ENCODE results near the gene NSD2.

NSD2 gene

DNA sequence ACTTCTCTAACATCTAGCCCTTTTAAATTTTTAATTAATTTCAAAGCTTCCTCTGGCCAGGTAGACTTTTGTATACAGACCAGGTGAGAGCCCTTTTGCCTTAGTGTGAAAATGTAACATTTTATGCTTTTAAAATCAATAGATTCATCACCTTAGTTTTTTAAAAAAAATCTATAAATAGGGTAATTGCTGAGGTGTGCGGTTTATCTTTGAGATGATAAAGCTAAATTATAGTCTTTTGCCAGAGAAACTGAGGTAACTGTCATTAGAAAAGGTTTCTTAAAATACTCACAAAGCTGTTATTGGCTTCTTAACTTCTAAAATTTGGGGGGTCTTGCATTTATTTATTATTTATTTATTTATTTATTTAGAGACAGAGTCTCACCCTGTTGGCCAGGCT is 74.7 kb downstream of the NSD2 start:
- FAIRE-seq, result no peak

DNA sequence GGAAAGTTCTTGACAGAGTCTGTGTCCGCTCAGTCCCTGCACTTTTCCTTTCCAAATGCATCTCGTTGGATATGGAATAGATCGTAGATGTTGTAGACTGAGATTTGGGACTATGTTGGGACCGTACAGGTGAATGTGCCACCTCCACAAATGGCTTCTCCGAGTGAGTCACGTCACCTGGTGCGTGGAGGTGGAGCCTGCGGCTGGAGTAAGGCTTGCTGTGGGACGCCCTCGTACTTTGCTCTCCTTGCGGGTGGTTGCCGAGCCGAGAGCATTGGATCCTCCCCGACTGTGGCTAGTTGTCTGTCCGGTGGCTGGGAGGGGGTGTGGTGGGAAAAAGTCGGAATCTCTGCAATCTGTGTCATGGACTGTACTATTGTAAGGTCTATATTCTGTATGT is 77.0 kb downstream of the NSD2 start:
- no peak for FAIRE-seq

DNA sequence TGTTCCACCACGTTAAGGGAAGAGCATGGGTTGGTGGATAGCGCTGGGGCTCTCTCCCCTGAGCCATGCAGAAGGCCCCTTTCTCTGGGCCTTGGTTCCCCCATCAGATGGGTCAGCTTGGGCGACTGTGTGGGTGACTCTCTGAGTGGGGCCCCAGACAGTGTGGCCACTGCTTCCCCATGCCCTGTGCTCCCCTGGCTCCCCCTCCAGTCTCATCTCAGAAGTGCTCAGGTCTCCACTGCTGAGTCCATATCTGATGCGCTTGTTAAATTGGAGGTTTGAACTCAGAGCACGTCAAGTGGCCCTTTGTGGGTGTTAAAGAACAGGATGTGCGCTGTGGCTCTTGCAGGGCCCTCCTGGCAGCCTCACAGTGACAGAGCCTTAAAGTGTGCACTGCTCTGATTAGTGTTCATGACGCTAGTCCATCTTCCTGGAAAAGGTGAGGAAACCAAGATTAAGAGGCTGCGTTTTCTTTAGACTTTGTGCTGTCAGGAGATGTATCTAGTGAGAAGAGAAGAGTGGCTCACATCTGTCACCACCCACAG is 77.8 kb downstream of the NSD2 start:
- FAIRE-seq, result no peak

DNA sequence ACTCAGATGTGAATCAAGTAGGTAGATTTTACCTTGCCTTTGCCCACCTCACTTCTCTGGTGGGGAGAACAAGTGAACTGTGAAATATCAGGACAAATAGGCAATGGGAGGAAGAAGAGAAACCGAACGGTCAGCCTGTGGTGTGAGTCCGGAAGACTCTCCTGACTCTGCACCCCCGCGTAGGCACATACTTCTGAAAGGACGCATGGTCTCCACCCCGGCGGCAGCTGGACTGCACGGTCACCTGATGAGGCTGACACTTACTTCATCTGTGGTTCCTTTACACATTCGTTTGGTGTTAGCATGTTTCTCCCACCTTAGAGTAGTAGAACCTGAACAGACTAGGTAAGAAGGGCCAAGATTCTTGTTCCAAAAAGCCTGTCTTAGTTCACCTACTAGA is 79.2 kb downstream of the NSD2 start:
- no peak for FAIRE-seq

DNA sequence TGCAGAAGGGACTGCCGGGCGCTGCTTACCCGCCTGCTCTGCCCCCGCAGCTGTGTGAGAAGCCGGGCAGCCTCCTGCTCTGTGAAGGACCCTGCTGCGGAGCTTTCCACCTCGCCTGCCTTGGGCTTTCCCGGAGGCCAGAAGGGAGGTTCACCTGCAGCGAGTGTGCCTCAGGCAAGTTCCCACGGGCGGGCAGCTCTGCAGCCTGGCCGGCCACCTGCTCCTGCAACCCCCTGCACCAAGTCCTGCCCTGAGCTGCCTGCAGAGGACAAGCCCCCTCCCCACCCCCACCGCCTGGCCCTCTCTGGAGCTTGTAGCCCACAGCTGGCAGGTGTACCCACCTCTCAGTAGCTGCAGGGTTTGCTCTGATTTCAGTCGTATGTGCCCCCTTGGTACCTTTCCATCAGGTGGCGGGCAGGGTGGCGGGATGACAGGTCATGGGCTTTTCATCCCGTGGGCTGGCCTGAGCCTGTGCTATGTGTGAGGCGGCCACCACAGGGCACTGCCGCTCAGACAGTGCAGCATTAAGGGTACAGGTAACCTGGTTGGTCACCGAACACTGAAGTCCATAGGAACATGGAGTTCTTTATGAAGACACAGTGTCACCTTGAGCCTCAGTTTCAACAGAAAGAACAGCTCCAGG is 81.0 kb downstream of the NSD2 start:
- FAIRE-seq, result no peak

DNA sequence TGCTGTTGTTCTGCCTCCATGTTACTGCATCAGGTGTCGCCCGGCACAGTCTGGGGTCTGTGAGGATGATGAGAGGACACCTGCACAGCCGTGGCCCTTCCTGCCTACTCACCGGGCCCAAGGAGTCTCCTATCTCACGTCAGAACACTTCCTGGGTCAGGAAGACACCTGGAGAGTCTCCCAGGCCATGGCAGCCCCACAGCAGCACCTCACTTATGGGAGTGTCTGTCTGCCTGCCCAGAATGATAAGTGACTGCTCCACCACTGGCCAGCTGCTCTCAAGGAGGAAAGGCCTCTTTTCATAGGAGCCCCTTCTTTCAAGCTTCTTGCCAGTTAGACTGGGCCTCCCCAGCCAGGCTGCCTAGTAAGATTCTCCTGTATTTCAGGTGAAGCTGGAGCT is 81.5 kb downstream of the NSD2 start:
- no peak for FAIRE-seq

DNA sequence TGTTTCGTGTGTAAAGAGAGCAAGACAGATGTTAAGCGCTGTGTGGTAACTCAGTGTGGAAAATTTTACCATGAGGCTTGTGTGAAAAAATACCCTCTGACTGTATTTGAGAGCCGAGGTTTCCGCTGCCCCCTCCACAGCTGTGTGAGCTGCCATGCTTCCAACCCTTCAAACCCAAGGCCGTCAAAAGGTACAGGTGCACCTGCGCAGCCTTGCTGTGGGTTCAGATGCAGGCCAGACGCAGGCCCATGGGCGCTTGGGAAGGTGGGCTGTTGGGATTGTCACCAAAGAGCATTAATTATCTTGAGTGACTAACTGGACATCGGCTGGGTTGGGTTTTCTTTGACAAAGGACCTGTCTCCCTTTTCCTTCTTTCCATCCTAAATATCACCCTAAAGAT is 82.1 kb downstream of the NSD2 start:
- no peak for FAIRE-seq

DNA sequence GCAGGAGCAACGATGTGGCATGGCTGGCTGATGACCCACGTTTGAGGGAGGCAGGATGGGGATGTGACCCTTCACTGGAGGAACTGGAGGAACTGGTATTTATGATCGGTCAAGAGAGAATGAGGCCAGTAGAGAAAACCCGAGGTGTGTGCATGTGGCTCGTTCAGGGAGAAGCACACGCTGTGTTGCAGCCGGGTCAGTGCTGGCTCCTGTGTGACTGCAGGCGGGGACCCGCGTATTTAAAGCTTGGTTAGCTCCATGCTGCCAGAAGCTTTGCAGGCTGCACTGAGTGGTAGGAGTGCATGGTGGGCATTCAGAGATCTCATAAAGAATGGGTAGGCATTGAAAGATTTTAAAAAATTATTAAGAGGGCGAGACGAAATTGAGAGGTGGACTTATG is 85.4 kb downstream of the NSD2 start:
- FAIRE-seq, result no peak

DNA sequence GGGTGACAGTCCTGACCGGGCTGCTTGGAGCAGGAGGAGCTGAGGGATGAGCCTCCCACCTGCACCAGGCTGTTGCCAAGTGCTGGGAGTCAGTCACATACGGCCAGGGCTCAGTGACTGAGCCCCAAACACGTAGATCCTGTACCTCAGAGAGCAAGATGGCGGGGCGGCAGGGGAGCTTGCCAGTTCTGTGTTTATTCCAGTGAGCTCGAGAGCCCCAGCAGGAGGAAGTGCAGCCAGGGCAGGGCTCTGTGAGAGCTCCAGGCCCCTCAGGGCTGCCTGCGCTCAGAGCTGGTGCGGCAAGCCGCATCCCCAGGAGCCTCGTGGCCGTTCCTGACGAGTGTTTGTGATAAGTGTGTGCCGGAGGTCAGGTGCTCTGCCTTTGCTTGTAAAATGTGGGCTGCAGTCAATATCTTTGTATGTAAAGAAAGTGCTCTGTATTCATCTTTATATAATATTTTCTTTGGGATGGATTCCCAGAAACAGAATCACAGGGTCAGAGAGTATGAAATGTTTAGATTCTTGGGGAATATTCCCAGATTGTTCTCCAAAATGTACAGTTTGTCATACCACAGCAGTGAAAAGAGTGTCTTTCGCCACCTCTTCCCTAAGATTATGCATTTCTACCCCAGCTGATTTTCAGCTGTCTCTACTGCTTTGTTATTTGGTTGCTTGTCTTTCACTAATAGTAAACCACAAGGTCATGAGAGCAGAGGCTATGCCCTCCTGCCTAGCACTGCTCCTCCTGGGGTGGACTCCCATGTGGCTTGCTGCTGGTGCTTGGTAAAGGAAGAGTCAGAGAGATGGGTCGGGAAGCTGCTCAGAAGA is 87.3 kb downstream of the NSD2 start:
- no peak for FAIRE-seq

DNA sequence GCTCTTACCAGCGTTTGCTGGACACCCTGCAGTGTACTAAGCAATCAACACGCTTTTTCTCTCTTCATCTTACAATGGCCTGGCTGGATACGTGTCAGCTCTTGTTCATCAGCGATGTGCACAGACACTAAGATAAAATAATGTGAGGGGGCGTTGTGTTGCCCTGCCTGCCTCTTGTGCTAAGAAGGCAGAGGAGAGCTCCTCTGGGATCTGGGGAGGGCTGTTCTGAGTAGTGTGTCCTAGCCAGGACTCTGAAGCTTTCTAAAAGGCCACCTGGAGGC is 87.9 kb downstream of the NSD2 start:
- no peak for FAIRE-seq

DNA sequence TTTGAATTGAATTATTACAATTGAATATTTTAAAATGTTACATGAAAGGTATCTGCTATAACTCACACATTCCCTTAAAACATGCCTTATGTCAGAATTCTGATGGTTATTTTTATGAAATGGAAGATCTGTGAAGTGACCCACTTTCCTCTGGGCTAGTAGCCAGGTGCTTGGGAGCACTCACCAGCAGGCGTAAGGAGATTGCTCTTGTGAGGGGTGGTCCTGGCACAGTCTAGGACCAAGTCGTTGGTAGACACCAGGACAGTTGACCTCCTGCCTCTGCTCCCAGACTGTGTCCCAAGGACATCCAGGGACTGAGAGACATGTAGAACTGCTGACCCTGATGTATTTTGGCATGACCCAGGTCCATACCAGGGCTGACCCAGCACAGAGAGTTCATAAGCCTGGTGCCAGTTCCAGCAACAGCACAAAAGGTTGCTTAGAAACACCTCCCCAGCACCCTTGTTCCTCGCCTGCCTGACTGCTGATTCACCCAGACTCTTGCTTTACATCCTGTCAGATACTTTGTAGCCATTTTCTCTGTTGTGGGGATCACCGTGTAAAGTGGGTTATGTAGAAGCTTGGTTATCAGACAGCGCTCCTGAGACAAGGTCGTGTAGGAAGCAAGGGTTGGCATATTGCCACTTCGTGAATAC is 89.1 kb downstream of the NSD2 start:
- no peak for FAIRE-seq

DNA sequence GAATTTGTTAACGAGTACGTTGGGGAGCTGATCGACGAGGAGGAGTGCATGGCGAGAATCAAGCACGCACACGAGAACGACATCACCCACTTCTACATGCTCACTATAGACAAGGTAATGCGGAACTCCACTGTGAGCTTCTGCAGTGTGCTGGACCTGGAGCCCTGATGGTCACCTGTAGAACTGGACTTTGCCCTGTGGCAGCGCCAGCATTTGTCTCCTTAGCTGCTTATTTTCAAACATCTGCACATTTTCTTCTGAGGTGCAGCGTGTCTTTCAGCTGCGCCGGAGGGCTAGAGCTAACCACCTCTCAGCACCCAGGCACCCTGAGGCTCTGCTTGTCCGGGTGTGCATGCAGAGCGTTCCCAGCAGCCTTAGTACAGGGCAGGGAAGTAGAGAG is 89.8 kb downstream of the NSD2 start:
- no peak for FAIRE-seq

DNA sequence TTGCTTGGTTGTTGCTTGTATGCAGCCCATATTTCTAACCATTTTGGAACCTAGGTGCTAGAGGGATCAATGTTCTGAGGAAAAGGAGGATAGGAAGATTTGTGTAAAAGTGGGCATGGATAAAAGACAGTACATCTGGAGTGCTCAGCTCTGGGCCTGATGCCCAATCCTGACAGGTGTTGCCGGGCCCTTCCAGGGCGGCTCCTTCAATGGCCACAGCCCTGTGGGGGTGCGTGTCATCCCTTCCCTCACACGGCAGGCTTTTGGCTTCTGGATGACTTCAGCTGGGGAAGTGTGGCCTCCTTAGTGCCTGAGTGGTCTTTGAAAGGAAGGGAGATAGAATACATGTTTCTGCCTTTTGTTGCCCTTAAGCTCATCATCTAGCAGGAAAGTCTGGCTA is 90.4 kb downstream of the NSD2 start:
- FAIRE-seq, result no peak

DNA sequence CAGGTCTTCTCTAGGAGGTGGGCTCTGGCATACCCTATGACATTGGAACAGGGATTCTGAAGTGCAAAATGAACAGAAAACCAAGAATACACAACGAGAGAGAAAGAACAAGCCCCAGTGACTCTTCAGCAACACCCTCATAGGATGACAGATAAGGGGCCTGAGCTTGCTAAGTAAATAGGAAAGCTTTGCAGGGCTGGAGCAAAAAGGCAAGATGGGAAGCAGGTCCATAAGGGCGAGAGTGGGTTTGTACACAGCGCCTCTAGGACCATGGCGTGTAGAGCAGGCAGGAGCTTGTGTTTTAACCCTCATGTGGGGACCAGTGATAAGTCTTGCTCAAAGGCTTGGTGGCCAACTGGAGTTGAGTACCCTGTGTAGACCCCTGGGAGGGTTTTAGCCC is 91.8 kb downstream of the NSD2 start:
- FAIRE-seq, result no peak

DNA sequence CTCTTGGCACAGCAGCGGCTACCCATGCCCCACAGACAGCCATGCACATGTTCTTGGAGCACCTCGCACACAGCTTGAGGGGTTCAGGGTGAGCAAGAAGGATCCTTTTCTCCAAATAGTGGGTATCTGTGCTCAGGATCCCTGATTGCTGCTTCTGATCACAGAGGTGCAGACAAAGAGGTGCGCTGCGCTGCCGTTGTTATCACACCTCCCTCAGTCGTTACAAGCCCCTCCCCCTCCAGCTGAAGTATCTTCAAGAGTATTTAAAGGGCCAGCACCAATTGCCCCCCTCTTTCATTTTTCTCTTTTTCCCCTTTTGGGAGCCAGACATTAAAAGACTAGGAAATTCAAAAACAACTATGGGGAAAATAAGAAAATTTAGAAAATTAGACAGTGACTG is 93.2 kb downstream of the NSD2 start:
- no peak for FAIRE-seq

DNA sequence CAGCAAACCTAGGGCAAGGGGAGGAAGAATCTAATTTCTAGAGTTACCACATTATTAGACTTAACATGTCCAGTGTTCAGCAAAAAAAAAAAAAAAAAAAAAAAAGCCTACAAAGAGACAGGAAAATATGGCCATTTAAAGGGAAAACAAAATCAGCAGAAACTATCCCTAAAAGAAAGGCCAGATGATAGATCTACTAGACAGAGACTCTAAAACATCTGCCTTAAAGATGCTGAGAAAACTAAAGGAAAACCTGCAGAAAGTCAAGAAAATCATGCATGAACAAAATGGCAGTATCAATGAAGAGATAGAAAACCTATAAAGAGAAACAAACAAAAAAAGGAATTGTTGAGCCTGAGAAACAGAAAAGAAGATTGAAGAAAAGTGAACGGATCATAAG is 93.8 kb downstream of the NSD2 start:
- no peak for FAIRE-seq

DNA sequence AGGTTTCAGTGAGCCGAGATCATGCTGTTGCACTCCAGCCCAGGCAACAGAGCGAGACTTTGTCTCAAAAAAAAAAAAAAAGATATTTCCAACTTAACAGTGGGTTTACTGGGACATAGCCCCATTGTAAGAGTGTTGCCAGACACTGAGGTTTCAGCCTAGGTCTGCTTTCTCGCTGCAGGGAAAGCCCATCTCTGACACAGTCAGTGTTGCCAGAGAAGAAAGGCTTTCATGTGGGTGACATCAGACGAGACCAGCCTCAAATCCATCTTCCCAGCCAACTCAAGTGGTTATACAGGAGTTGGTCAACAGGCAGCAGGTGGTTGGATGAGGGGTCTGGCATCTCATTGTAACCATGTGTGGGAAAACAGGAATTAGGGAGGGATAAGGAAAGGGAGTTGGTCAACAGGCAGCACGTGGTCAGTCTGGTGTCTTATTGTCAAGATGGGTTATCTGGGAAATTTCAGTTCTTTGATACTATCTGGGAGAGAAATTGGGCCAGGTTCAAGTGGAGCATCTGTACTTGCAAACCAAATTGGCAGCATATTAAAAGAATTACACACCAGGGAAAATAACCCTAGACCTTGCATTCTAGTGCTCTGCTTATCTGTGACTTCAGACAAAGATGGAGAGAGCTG is 96.4 kb downstream of the NSD2 start:
- FAIRE-seq, result no peak

DNA sequence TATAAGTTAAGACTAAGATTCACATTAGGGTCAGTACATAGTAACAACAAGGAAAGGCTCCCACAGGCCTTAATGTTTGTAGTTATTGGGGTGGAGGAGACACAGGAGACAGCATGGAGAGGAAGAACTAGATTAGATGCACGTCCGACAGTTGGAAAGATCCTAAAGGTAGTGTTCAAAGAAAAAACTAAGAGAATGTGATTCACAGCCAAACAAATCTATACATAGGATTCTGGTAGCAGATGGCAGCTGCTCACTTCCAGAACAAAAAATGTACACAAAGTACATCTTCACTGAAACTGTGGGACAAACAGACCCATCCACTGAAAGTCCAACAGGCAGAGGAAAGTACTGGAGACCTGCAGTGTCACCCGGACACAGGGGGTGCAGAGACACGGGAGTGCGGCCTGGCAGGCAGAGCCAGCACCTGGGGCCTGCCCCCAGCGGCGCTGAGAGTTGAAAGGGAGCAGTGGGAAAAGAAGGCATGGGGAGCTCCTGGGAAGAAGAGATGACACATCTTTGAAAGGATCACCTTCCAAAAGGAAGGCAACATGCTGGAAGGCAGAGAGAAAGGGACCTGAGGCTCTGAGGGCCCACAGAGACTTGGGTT is 97.6 kb downstream of the NSD2 start:
- no peak for FAIRE-seq

DNA sequence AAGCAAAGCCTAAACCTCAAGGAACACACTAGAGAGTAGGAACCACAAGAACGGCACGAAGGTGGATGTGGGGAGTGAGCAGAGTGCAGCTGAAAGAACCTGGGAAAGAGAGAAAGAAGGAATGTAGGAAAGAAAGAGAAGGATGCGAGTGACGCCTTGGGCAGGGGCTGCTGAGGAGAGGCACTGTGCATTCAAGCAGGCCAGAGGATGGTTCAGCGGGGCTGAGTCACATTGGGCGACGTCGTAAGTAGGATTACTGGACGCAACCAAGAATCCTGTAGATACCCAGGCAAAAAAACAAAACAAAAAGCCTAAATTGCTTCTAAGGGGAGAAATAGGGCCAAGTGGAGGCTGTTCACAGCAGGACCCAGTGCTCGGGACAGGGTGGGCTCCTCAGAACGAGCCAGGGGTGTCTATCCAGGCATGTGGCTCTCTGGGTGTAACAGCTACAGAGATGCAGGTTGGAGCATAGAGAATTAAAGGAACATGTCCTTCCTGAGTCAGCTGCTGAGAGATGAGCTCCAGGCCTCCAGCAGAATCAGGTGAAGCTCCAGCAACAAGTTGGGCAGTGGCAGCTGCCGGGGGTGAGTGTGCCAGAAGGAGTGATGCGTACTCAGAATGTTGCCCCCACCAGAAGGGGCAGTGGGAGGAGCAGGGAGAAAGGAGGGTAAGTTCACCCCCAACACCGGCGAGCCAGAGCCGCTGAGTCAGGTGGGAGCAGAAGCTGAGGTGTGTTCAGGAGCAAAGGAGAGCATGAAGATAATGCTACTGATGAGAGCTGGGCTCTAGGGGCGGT is 98.9 kb downstream of the NSD2 start:
- FAIRE-seq, result no peak

DNA sequence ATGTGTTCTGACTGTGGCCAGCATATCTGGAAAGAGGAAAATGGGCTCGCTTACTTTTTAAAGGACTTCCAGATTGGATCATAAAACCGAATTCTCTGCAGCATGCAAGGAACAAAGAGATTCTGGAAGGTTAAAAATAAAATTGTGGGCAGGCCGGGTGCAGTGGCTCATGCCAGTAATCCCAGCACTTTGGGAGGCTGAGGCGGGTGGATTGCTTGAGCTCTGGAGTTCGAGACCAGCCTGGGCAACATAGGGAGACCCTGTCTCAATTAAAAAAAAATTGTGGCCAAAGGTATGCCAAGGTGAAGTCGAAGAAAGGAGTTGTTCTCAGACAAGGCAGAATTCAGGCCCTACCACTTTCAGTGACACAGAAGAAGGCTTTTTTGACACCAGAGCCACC is 99.7 kb downstream of the NSD2 start:
- FAIRE-seq, result no peak

DNA sequence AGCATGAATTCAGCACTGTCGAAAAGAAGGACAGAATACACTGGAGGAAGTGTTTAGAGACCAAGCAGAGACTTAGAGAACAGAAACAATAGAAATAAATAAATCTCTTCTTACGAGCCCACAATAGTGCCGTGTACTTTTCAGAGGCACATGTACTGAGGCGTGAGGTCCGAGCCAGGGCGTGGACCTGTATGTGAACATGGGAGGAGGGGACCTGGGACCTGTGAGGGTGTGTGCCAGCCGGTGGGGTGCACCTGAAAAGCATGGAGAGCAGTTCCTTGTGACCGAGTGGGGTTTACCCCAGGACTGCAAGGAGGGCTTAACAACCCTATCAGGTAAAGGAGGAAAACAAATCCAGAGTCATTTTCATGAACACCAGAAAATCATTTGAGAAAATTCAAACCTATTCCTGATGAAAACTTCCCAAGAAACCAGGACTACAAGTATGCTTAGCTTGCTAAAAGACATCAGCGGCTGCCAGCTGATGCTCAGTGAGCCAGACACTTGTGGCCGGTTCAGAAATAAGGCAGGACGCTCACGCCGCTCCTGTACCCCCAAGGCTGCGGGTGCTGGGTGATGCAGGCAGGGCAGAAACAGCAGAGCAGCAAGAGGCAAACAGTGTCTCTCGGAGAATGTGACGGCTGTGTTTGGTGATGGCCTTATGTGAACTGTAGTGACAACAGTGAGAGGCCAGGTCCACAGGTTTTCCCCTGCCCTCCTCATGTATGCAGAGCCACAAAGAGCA is 100.4 kb downstream of the NSD2 start:
- FAIRE-seq, result no peak

DNA sequence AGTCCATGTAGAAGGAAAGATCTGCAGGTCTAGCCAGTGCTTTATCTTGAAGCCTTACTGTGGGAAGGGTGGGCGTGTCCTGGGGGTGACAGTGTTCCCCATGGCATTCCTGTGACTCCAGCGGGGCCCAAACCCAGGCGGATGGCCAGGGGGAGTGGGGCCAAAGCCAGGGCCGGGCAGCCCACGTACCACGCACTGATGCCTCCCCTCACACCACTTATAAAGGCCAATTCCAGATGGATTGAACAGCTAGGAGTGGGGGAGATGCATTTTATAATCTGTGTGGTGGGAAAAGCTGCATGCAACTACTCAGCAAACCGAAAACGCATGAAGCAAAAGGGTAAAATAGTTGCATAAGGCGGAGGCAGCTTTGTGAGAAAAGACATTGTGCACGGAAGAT is 101.2 kb downstream of the NSD2 start:
- no peak for FAIRE-seq

Data from islet of Langerhans (tissue), 1 donor.